KMS-11 (cell line): ENCODE measurements around the gene KLF2.
"Not testable (repeated sequence)": the region's sequence is repeated elsewhere in the genome, so short reads cannot be mapped to it uniquely, and the experiment has no call there.

ENCODE experiments used
- H2AFZ ChIP-seq: fragments of 200-600 bp; sonication (generic); 2 replicates; pipeline ENCODE4 v1.6.1; 2016; ENCODE audit warnings: antibody characterized with exemption, mixed run types, low read depth
- H3K27ac ChIP-seq: fragments of 200-600 bp; sonication (generic); 2 replicates; pipeline ENCODE4 v1.6.1; 2016; ENCODE audit warnings: mild to moderate bottlenecking, mixed run types
- H3K27me3 ChIP-seq: fragments of 200-600 bp; sonication (generic); 2 replicates; pipeline ENCODE4 v1.6.1; 2017; ENCODE audit warnings: mild to moderate bottlenecking, low read depth, mixed run types, moderate library complexity; ENCODE audit not compliant: insufficient read depth
- H3K36me3 ChIP-seq: fragments of 200-600 bp; sonication (generic); 2 replicates; pipeline ENCODE4 v1.6.1; 2017; ENCODE audit warnings: mild to moderate bottlenecking, mixed run types; ENCODE audit not compliant: insufficient read depth
- H3K4me1 ChIP-seq: fragments of 200-600 bp; sonication (generic); 2 replicates; pipeline ENCODE4 v1.6.1; 2016; ENCODE audit warnings: mild to moderate bottlenecking, low read depth, mixed run types; ENCODE audit not compliant: poor library complexity, severe bottlenecking
- H3K4me2 ChIP-seq: fragments of 200-600 bp; sonication (generic); 2 replicates; pipeline ENCODE4 v1.7.0; 2016; ENCODE audit warnings: mild to moderate bottlenecking, mixed run types
- H3K4me3 ChIP-seq: fragments of 200-600 bp; sonication (generic); IDR thresholded peaks from 2 replicates; pipeline ENCODE4 v1.6.1; 2017; ENCODE audit warnings: low read depth, low read length, mixed read lengths; ENCODE audit not compliant: insufficient read depth
- H3K79me2 ChIP-seq: fragments of 200-600 bp; sonication (generic); 2 replicates; pipeline ENCODE4 v1.6.1; 2016; ENCODE audit warnings: low read depth, mixed run types; ENCODE audit not compliant: insufficient read depth
- H3K9ac ChIP-seq: fragments of 200-600 bp; sonication (generic); 2 replicates; pipeline ENCODE4 v1.6.1; 2016; ENCODE audit warnings: mild to moderate bottlenecking, mixed run types
- H4K20me1 ChIP-seq: fragments of 200-600 bp; sonication (generic); 2 replicates; pipeline ENCODE4 v1.6.1; 2016; ENCODE audit warnings: mild to moderate bottlenecking, mixed run types; ENCODE audit not compliant: insufficient read depth
- TF ChIP-seq, protein P1 (sequence below): fragments of 200-600 bp; sonication (generic); conservative IDR thresholded peaks from 2 replicates; pipeline ENCODE4 v1.6.1; 2017; ENCODE audit warnings: low read depth, mild to moderate bottlenecking, antibody characterized with exemption, low read length, moderate library complexity, mixed read lengths

Gene KLF2

GRCh38 chr19:16340654-16341053 is 16.0 kb downstream of the KLF2 start:
- TF ChIP-seq, protein P1, sequence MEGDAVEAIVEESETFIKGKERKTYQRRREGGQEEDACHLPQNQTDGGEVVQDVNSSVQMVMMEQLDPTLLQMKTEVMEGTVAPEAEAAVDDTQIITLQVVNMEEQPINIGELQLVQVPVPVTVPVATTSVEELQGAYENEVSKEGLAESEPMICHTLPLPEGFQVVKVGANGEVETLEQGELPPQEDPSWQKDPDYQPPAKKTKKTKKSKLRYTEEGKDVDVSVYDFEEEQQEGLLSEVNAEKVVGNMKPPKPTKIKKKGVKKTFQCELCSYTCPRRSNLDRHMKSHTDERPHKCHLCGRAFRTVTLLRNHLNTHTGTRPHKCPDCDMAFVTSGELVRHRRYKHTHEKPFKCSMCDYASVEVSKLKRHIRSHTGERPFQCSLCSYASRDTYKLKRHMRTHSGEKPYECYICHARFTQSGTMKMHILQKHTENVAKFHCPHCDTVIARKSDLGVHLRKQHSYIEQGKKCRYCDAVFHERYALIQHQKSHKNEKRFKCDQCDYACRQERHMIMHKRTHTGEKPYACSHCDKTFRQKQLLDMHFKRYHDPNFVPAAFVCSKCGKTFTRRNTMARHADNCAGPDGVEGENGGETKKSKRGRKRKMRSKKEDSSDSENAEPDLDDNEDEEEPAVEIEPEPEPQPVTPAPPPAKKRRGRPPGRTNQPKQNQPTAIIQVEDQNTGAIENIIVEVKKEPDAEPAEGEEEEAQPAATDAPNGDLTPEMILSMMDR: no peak
- Histone ChIP-seq H3K79me2 (no peaks in the 10 kb centered on the region), H3K4me3 (no peak overlapping the region), H3K4me1 (peaks cover 51% of the 10 kb centered on the region), H2AFZ (no peak overlapping the region), H3K27ac (no peak overlapping the region), H3K9ac (no peak overlapping the region), H3K36me3 (no peaks in the 10 kb centered on the region), H4K20me1 (no peaks in the 10 kb centered on the region), H3K27me3 (no peaks in the 10 kb centered on the region), H3K4me2 (no peak overlapping the region)

DNA sequence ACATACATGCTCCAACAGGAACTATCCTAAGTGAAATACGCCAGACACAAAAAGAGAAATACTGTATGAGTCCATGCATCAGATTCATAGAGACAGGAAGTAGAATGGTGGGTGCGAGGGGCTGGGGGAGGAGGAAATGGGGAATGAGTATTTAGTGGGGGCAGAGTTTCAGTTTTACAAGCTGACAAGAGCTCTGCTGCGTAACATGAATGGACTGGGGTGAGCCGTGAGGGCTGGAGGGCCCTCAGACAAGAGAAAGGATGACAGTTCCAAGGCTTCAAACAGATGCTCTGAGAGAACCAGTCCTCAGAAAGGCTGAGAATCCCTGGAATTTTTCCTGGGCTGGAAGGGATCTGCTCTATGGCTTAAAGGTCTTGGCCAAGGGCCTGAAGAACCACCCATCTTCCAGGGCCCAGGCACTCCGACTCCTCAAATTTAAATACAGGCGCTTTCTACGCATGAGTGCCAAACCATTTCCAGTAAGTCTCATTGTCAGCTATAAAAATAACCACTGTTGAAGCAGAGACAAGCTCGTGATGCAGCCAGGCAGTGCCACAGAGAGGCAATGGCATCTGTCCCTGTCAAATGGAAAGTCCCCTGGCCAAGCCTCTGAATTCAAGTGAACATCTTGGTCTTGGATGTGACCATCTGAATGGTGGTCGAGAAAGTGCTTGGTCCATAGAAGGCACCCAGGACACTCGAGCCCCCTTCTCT is 17.5 kb downstream of the KLF2 start:
- H3K4me3 ChIP-seq: no peak overlapping the region
- peak overlapping the region; percentile 37 for H3K4me2 ChIP-seq
- TF ChIP-seq, protein P1: no peak
- peak overlapping the region; percentile 73 for H3K27ac ChIP-seq
- peaks cover 51% of the 10 kb centered on the region for H3K4me1 ChIP-seq
- H3K27me3 ChIP-seq: no peaks in the 10 kb centered on the region
- H3K9ac ChIP-seq: peak overlapping the region; percentile 33; the same call in 1 of the 2 replicates
- no peaks in the 10 kb centered on the region for H3K36me3 ChIP-seq
- no peaks in the 10 kb centered on the region for H4K20me1 ChIP-seq
- H2AFZ ChIP-seq: peak overlapping the region; percentile 36; the same call in 1 of the 2 replicates
- no peaks in the 10 kb centered on the region for H3K79me2 ChIP-seq

DNA sequence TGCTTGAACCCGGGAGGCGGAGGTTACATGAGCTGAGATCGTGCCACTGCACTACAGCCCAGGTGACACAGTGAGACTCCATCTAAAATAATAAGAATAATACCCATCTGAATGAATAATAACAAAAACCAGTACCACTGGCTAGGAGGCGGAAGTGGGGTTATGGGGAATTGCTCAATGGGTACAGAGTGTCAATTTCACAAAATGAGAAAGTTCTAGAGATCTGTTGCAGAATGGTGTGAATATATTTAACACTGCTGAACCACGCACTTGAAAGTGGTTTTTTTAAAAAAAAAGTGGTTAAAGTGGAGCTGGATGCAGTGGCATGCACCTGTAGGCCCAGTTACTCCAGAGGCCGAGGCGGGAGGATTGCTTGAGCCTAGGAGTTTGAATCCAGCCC is 18.5 kb downstream of the KLF2 start:
- TF ChIP-seq, protein P1: no peak
- Histone ChIP-seq H3K4me2 (no peak overlapping the region), H3K9ac (no peak overlapping the region), H3K27ac (no peak overlapping the region), H3K79me2 (no peaks in the 10 kb centered on the region), H2AFZ (no peak overlapping the region), H3K4me3 (no peak overlapping the region), H4K20me1 (no peaks in the 10 kb centered on the region), H3K27me3 (no peaks in the 10 kb centered on the region), H3K36me3 (no peaks in the 10 kb centered on the region), H3K4me1 (peaks cover 44% of the 10 kb centered on the region)

GRCh38 chr19:16345457-16345856 is 20.8 kb downstream of the KLF2 start:
- H2AFZ ChIP-seq: no peak overlapping the region
- H3K27me3 ChIP-seq: no peaks in the 10 kb centered on the region
- H3K27ac ChIP-seq: no peak overlapping the region
- H3K9ac ChIP-seq: no peak overlapping the region
- H3K36me3 ChIP-seq: no peaks in the 10 kb centered on the region
- H3K4me1 ChIP-seq: peaks cover 26% of the 10 kb centered on the region
- no peaks in the 10 kb centered on the region for H3K79me2 ChIP-seq
- TF ChIP-seq, protein P1: no peak
- H3K4me3 ChIP-seq: no peak overlapping the region
- H3K4me2 ChIP-seq: no peak overlapping the region
- H4K20me1 ChIP-seq: no peaks in the 10 kb centered on the region

- not testable (repeated sequence) for H3K36me3 ChIP-seq, H2AFZ ChIP-seq, H3K9ac ChIP-seq, H3K4me2 ChIP-seq, H4K20me1 ChIP-seq, H3K27me3 ChIP-seq, H3K4me3 ChIP-seq, H3K79me2 ChIP-seq, H3K27ac ChIP-seq
- peaks cover 24% of the 10 kb centered on the region for H3K4me1 ChIP-seq
Observed at GRCh38 chr19:16347099-16347498, 22.5 kb downstream of the KLF2 start.
